ENCODE results near the gene DLEC1. TPM values are rescaled to one million over a fixed set of nuclear protein-coding genes. Genes with fewer than 3 reads are reported as not detected.

DLEC1 gene
- total and polyA plus RNA-seq, 8 donors: 0.14 to 0.75 (median 0.51) TPM

DNA sequence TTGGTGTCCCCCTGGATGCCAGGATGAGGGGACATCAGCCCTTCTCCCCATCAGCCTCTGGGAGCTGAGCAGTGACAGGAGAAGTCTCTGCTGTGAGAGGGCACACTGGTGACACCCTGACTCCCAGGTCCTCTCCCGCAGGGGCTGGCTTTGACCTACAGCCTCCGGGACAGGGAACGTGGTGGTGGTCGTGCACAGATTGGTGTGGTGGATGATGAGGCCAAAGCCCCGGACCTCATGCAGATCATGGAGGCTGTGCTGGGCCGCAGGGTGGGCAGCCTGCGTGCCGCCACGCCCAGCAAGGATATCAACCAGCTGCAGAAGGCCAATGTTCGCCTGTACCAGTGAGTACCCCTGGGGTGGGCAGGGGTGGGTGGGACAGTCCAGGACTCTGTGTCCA is 41.7 kb upstream of the DLEC1 start:
- FAIRE-seq: no peak
- 84 to 85% methylated on average over 10 of the region's 10 CpGs for WGBS, 2 donors
- no peaks in the 10 kb centered on the region for H3K36me3 ChIP-seq
- no peaks in the 10 kb centered on the region for H3K9me3 ChIP-seq
- TF ChIP-seq, protein P1, sequence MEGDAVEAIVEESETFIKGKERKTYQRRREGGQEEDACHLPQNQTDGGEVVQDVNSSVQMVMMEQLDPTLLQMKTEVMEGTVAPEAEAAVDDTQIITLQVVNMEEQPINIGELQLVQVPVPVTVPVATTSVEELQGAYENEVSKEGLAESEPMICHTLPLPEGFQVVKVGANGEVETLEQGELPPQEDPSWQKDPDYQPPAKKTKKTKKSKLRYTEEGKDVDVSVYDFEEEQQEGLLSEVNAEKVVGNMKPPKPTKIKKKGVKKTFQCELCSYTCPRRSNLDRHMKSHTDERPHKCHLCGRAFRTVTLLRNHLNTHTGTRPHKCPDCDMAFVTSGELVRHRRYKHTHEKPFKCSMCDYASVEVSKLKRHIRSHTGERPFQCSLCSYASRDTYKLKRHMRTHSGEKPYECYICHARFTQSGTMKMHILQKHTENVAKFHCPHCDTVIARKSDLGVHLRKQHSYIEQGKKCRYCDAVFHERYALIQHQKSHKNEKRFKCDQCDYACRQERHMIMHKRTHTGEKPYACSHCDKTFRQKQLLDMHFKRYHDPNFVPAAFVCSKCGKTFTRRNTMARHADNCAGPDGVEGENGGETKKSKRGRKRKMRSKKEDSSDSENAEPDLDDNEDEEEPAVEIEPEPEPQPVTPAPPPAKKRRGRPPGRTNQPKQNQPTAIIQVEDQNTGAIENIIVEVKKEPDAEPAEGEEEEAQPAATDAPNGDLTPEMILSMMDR (IDR thresholded peaks at IDR 0.05): no peak
- intact Hi-C loops (cut with DNase I): no loop called here
- no peak overlapping the region for H3K27ac ChIP-seq
- DNase-seq: peak in 5 of 6 donors; percentile 10 to 73 (median 33)
- ATAC-seq: no peak
- no peak overlapping the region for H3K4me3 ChIP-seq
- H3K4me1 ChIP-seq: peaks cover 6 to 14% (median 12%) of the 10 kb centered on the region in 3 donors
- no peaks in the 10 kb centered on the region for H3K27me3 ChIP-seq

DNA sequence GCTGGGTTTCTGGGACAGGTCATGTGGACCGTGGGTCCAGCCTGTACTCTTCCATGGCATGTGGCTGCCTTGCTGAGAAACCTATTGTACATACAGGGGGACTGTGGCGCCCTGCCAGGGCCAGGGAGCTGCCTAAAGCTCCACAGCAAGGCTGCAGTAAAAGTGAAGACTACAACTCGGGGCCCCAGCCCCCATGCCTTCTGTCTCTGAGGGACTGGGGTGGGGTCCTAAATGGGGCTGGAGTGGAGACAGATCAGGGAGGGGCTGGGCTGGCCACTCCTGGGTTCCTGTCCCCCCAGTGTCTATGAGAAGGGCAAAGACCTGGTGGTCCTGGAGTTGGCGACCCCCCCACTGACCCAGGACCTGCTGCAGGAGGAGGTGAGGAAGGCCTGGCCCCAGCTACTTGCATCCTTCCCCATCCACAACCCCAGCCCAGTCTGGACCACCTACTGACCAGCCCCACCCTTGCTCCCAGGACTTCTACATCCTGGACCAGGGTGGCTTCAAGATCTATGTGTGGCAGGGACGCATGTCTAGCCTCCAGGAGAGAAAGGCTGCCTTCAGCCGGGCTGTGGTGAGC is 41.1 kb upstream of the DLEC1 start:
- intact Hi-C loops (cut with DNase I): no loop called here
- 84 to 95% methylated on average over 6 of the region's 6 CpGs for WGBS, 2 donors
- Histone ChIP-seq H3K27me3 (no peaks in the 10 kb centered on the region), H3K9me3 (no peaks in the 10 kb centered on the region), H3K27ac (peak overlapping the region; percentile 58 to 88 (median 77)), H3K4me1 (peaks cover 6 to 12% (median 7%) of the 10 kb centered on the region in 3 donors), H3K36me3 (no peaks in the 10 kb centered on the region), H3K4me3 (no peak overlapping the region)
- DNase-seq (peak; percentile 14 to 84 (median 52)), FAIRE-seq (no peak), ATAC-seq (no peak)
- TF ChIP-seq, protein P1 (IDR thresholded peaks at IDR 0.05): no peak

GRCh38 chr3:37999836-38000235 is 39.2 kb upstream of the DLEC1 start:
- DNase-seq (peak in 4 of 6 donors; percentile 1 to 21 (median 13)), ATAC-seq (no peak), FAIRE-seq (no peak)
- WGBS, 2 donors: 89 to 95% methylated on average over 6 of the region's 6 CpGs
- Histone ChIP-seq H3K36me3 (no peaks in the 10 kb centered on the region), H3K27me3 (no peaks in the 10 kb centered on the region), H3K4me1 (peaks cover 16 to 20% (median 17%) of the 10 kb centered on the region in 3 donors), H3K27ac (no peak overlapping the region), H3K4me3 (no peak overlapping the region), H3K9me3 (no peaks in the 10 kb centered on the region)
- TF ChIP-seq, protein P1 (IDR thresholded peaks at IDR 0.05): no peak
- intact Hi-C loops (cut with DNase I): no loop called here

GRCh38 chr3:38000242-38000916 is 38.6 kb upstream of the DLEC1 start:
- no peak for FAIRE-seq
- WGBS, 2 donors: 90 to 93% methylated on average over 6 of the region's 6 CpGs
- Histone ChIP-seq H3K27ac (no peak overlapping the region), H3K9me3 (no peaks in the 10 kb centered on the region), H3K27me3 (no peaks in the 10 kb centered on the region), H3K4me3 (no peak overlapping the region), H3K4me1 (peaks cover 16 to 25% (median 17%) of the 10 kb centered on the region in 3 donors), H3K36me3 (no peaks in the 10 kb centered on the region)
- DNase-seq: peak in 5 of 6 donors; percentile 2 to 40 (median 21)
- intact Hi-C loops (cut with DNase I): no loop called here
- ATAC-seq: no peak
- TF ChIP-seq, protein P1 (IDR thresholded peaks at IDR 0.05): no peak

DNA sequence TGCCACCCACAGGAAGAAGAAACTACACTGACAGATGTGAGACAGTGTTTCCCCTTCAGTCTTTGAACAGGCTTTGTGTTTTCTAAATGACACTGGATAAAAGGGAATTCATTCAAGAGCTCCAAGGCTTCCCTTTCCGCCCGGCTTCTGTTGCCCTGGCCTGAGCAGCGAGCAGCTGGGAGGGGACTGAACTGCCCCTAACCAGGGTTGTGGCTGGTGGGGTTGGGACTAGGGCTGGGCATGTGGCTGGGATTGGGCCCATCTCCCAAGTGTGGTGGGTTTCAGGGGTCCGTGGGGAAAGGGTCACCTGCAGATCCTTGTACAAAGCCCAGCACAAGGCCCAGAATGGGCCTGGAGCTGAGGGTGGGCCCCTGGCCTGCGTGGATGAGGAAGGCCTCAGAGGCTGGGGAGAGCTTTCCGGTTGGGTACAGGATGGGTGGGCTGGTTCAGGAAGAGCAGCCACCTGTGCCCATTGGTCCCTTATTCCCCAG is 38.0 kb upstream of the DLEC1 start:
- H3K36me3 ChIP-seq: no peaks in the 10 kb centered on the region
- no peak for FAIRE-seq
- TF ChIP-seq, protein P1 (IDR thresholded peaks at IDR 0.05): no peak
- H3K4me1 ChIP-seq: peaks cover 16 to 30% (median 17%) of the 10 kb centered on the region in 3 donors
- no peaks in the 10 kb centered on the region for H3K9me3 ChIP-seq
- intact Hi-C loops (cut with DNase I): no loop called here
- no peak for ATAC-seq
- WGBS, 2 donors: 94 to 97% methylated on average over 6 of the region's 6 CpGs
- H3K4me3 ChIP-seq: no peak overlapping the region
- peak in 4 of 6 donors; percentile 1 to 56 (median 30) for DNase-seq
- H3K27ac ChIP-seq: no peak overlapping the region
- H3K27me3 ChIP-seq: no peaks in the 10 kb centered on the region

All from pancreas (tissue), 10 donors.